ENCODE measurements around the gene CLDN11. TPM values are rescaled to one million over a fixed set of nuclear protein-coding genes. Genes with fewer than 3 reads are reported as not detected.

Gene CLDN11
- total and polyA plus RNA-seq, 4 donors = 328 to 479 (median 419) TPM

GRCh38 chr3:170463011-170463410, 44.3 kb downstream of the CLDN11 start:
- H3K9me3 ChIP-seq (ENCODE audit: control insufficient read depth, insufficient read depth, low read length) = no peaks in the 10 kb centered on the region
- no peaks in the 10 kb centered on the region for H3K27me3 ChIP-seq (ENCODE audit: control insufficient read depth, insufficient read depth, low read length)
- no peak for DNase-seq (ENCODE audit: low read depth in 4 of 6, low spot score in 6 of 6)
- H3K27ac ChIP-seq (ENCODE audit: low read depth, low read length) = no peak overlapping the region
- no peak overlapping the region for H3K4me3 ChIP-seq (ENCODE audit: low read depth, low read length)
- H3K4me1 ChIP-seq (ENCODE audit: control insufficient read depth, insufficient read depth, low read length) = no peaks in the 10 kb centered on the region
- WGBS (ENCODE audit: insufficient coverage) = 63% methylated on average over 2 of the region's 4 CpGs
- H3K36me3 ChIP-seq (ENCODE audit: control insufficient read depth, insufficient read depth, low read length) = peaks cover 2% of the 10 kb centered on the region

GRCh38 chr3:170465955-170466354, 47.3 kb downstream of the CLDN11 start:
- WGBS (ENCODE audit: insufficient coverage) = 100% methylated on average over 1 of the region's 3 CpGs
- peaks cover 7% of the 10 kb centered on the region for H3K4me1 ChIP-seq (ENCODE audit: control insufficient read depth, insufficient read depth, low read length)
- H3K4me3 ChIP-seq (ENCODE audit: low read depth, low read length) = no peak overlapping the region
- no peak overlapping the region for H3K27ac ChIP-seq (ENCODE audit: low read depth, low read length)
- H3K27me3 ChIP-seq (ENCODE audit: control insufficient read depth, insufficient read depth, low read length) = no peaks in the 10 kb centered on the region
- H3K9me3 ChIP-seq (ENCODE audit: control insufficient read depth, insufficient read depth, low read length) = no peaks in the 10 kb centered on the region
- DNase-seq (ENCODE audit: low read depth in 4 of 6, low spot score in 6 of 6) = no peak
- peaks cover 2% of the 10 kb centered on the region for H3K36me3 ChIP-seq (ENCODE audit: control insufficient read depth, insufficient read depth, low read length)

- Histone ChIP-seq H3K9me3 (ENCODE audit: control insufficient read depth, insufficient read depth, low read length) (no peaks in the 10 kb centered on the region), H3K27ac (ENCODE audit: low read depth, low read length) (peak overlapping the region; percentile 59), H3K4me3 (ENCODE audit: low read depth, low read length) (no peak overlapping the region), H3K27me3 (ENCODE audit: control insufficient read depth, insufficient read depth, low read length) (no peaks in the 10 kb centered on the region), H3K36me3 (ENCODE audit: control insufficient read depth, insufficient read depth, low read length) (peaks cover 2% of the 10 kb centered on the region), H3K4me1 (ENCODE audit: control insufficient read depth, insufficient read depth, low read length) (peaks cover 7% of the 10 kb centered on the region)
- peak in 1 of 6 donors; percentile 44 for DNase-seq (ENCODE audit: low read depth in 4 of 6, low spot score in 6 of 6)
- 40% methylated on average over 6 of the region's 14 CpGs for WGBS (ENCODE audit: insufficient coverage)
These were observed 48.3 kb downstream of the CLDN11 start for GRCh38 chr3:170467007-170467406.

- peak in 1 of 6 donors; percentile 43 for DNase-seq (ENCODE audit: low read depth in 4 of 6, low spot score in 6 of 6)
- Histone ChIP-seq H3K9me3 (ENCODE audit: control insufficient read depth, insufficient read depth, low read length) (no peaks in the 10 kb centered on the region), H3K36me3 (ENCODE audit: control insufficient read depth, insufficient read depth, low read length) (peaks cover 2% of the 10 kb centered on the region), H3K4me3 (ENCODE audit: low read depth, low read length) (no peak overlapping the region), H3K27me3 (ENCODE audit: control insufficient read depth, insufficient read depth, low read length) (no peaks in the 10 kb centered on the region), H3K27ac (ENCODE audit: low read depth, low read length) (peak overlapping the region; percentile 40), H3K4me1 (ENCODE audit: control insufficient read depth, insufficient read depth, low read length) (peaks cover 7% of the 10 kb centered on the region)
- 18% methylated on average over 2 of the region's 7 CpGs for WGBS (ENCODE audit: insufficient coverage)
These were observed 49.0 kb downstream of the CLDN11 start for GRCh38 chr3:170467571-170468147.

- 58% methylated on average over 2 of the region's 5 CpGs for WGBS (ENCODE audit: insufficient coverage)
- Histone ChIP-seq H3K36me3 (ENCODE audit: control insufficient read depth, insufficient read depth, low read length) (peaks cover 2% of the 10 kb centered on the region), H3K4me1 (ENCODE audit: control insufficient read depth, insufficient read depth, low read length) (peaks cover 7% of the 10 kb centered on the region), H3K9me3 (ENCODE audit: control insufficient read depth, insufficient read depth, low read length) (no peaks in the 10 kb centered on the region), H3K27me3 (ENCODE audit: control insufficient read depth, insufficient read depth, low read length) (no peaks in the 10 kb centered on the region), H3K4me3 (ENCODE audit: low read depth, low read length) (no peak overlapping the region), H3K27ac (ENCODE audit: low read depth, low read length) (peak overlapping the region; percentile 57)
- peak in 2 of 6 donors; percentile 37 to 55 for DNase-seq (ENCODE audit: low read depth in 4 of 6, low spot score in 6 of 6)
These were observed 50.7 kb downstream of the CLDN11 start for GRCh38 chr3:170469151-170470062.

GRCh38 chr3:170470063-170471016, 51.7 kb downstream of the CLDN11 start:
- no peak overlapping the region for H3K4me3 ChIP-seq (ENCODE audit: low read depth, low read length)
- H3K4me1 ChIP-seq (ENCODE audit: control insufficient read depth, insufficient read depth, low read length) = peaks cover 7% of the 10 kb centered on the region
- WGBS (ENCODE audit: insufficient coverage) = 8% methylated on average over 3 of the region's 9 CpGs
- peak in 2 of 6 donors; percentile 62 to 79 for DNase-seq (ENCODE audit: low read depth in 4 of 6, low spot score in 6 of 6)
- H3K9me3 ChIP-seq (ENCODE audit: control insufficient read depth, insufficient read depth, low read length) = no peaks in the 10 kb centered on the region
- H3K27ac ChIP-seq (ENCODE audit: low read depth, low read length) = peak overlapping the region; percentile 54
- peaks cover 2% of the 10 kb centered on the region for H3K36me3 ChIP-seq (ENCODE audit: control insufficient read depth, insufficient read depth, low read length)
- H3K27me3 ChIP-seq (ENCODE audit: control insufficient read depth, insufficient read depth, low read length) = no peaks in the 10 kb centered on the region

- Histone ChIP-seq H3K9me3 (ENCODE audit: control insufficient read depth, insufficient read depth, low read length) (no peaks in the 10 kb centered on the region), H3K36me3 (ENCODE audit: control insufficient read depth, insufficient read depth, low read length) (peaks cover 2% of the 10 kb centered on the region), H3K27me3 (ENCODE audit: control insufficient read depth, insufficient read depth, low read length) (no peaks in the 10 kb centered on the region), H3K4me3 (ENCODE audit: low read depth, low read length) (no peak overlapping the region), H3K27ac (ENCODE audit: low read depth, low read length) (peak overlapping the region; percentile 61), H3K4me1 (ENCODE audit: control insufficient read depth, insufficient read depth, low read length) (peaks cover 7% of the 10 kb centered on the region)
- no peak for DNase-seq (ENCODE audit: low read depth in 4 of 6, low spot score in 6 of 6)
- WGBS (ENCODE audit: insufficient coverage) = no CpG with 5 or more reads among the region's 3 CpGs
These were observed 52.5 kb downstream of the CLDN11 start for GRCh38 chr3:170471149-170471548.

- H3K36me3 ChIP-seq (ENCODE audit: control insufficient read depth, insufficient read depth, low read length) = no peaks in the 10 kb centered on the region
- 60% methylated on average over 1 of the region's 3 CpGs for WGBS (ENCODE audit: insufficient coverage)
- no peaks in the 10 kb centered on the region for H3K9me3 ChIP-seq (ENCODE audit: control insufficient read depth, insufficient read depth, low read length)
- H3K27ac ChIP-seq (ENCODE audit: low read depth, low read length) = no peak overlapping the region
- no peaks in the 10 kb centered on the region for H3K27me3 ChIP-seq (ENCODE audit: control insufficient read depth, insufficient read depth, low read length)
- no peak overlapping the region for H3K4me3 ChIP-seq (ENCODE audit: low read depth, low read length)
- H3K4me1 ChIP-seq (ENCODE audit: control insufficient read depth, insufficient read depth, low read length) = peaks cover 7% of the 10 kb centered on the region
- DNase-seq (ENCODE audit: low read depth in 4 of 6, low spot score in 6 of 6) = no peak
These were observed 54.7 kb downstream of the CLDN11 start for GRCh38 chr3:170473358-170473757.

GRCh38 chr3:170475092-170475685, 56.5 kb downstream of the CLDN11 start:
- no peaks in the 10 kb centered on the region for H3K27me3 ChIP-seq (ENCODE audit: control insufficient read depth, insufficient read depth, low read length)
- no peak for DNase-seq (ENCODE audit: low read depth in 4 of 6, low spot score in 6 of 6)
- H3K36me3 ChIP-seq (ENCODE audit: control insufficient read depth, insufficient read depth, low read length) = no peaks in the 10 kb centered on the region
- H3K4me1 ChIP-seq (ENCODE audit: control insufficient read depth, insufficient read depth, low read length) = no peaks in the 10 kb centered on the region
- 86% methylated on average over 1 of the region's 3 CpGs for WGBS (ENCODE audit: insufficient coverage)
- no peak overlapping the region for H3K27ac ChIP-seq (ENCODE audit: low read depth, low read length)
- no peaks in the 10 kb centered on the region for H3K9me3 ChIP-seq (ENCODE audit: control insufficient read depth, insufficient read depth, low read length)
- H3K4me3 ChIP-seq (ENCODE audit: low read depth, low read length) = no peak overlapping the region
